Adrenal gland (tissue), 5 donors: Measurements from ENCODE around the gene FLRT1.

Experiments
- POLR2A ChIP-seq, 2 donors: fragments of 450-650 bp; IDR thresholded peaks; one replicate each; pipeline ENCODE4 v1.6.1; 2017; ENCODE audit warnings: antibody characterized with exemption in 2 of 2, mild to moderate bottlenecking in 2 of 2, moderate library complexity in 1 of 2
- TF ChIP-seq, protein P1 (sequence below), 6 experiments: fragments of 450-650 bp in 4 of 6; fragments of 200-600 bp in 2 of 6; sonication (generic) in 1 of 6; IDR thresholded peaks; 1 replicate in 5 of 6; 2 replicates in 1 of 6; pipeline versions ENCODE4 v1.5.1 to v1.8.0; 2016 to 2021; ENCODE audit warnings: antibody characterized with exemption in 6 of 6, mild to moderate bottlenecking in 2 of 6, moderate library complexity in 1 of 6
- donor health status: DM: no; HTN: no; CAD: no.

DNA sequence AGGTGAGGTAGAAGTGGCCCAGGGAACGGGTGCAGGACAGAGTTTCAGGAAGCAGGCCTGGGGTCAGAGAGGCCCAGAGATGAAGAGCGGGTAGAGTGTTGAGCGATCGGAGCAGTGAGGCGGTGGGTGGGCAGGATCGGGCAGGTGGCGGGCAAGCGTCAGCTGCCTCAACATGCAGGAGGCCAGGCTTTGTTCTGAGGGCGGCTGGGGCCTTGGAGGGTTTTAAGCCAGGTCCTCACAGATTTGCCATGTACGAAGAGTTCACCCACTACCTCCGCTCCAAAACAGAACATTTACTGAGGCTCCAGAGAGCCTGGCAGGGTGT, 29.4 kb downstream of the FLRT1 start:
- TF ChIP-seq, protein P1, sequence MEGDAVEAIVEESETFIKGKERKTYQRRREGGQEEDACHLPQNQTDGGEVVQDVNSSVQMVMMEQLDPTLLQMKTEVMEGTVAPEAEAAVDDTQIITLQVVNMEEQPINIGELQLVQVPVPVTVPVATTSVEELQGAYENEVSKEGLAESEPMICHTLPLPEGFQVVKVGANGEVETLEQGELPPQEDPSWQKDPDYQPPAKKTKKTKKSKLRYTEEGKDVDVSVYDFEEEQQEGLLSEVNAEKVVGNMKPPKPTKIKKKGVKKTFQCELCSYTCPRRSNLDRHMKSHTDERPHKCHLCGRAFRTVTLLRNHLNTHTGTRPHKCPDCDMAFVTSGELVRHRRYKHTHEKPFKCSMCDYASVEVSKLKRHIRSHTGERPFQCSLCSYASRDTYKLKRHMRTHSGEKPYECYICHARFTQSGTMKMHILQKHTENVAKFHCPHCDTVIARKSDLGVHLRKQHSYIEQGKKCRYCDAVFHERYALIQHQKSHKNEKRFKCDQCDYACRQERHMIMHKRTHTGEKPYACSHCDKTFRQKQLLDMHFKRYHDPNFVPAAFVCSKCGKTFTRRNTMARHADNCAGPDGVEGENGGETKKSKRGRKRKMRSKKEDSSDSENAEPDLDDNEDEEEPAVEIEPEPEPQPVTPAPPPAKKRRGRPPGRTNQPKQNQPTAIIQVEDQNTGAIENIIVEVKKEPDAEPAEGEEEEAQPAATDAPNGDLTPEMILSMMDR (IDR thresholded peaks at IDR 0.05), result no peak
- TF ChIP-seq POLR2A (IDR thresholded peaks at IDR 0.05), result no peak
